Measurements from ENCODE around the gene MS4A10.

Gene MS4A10

DNA sequence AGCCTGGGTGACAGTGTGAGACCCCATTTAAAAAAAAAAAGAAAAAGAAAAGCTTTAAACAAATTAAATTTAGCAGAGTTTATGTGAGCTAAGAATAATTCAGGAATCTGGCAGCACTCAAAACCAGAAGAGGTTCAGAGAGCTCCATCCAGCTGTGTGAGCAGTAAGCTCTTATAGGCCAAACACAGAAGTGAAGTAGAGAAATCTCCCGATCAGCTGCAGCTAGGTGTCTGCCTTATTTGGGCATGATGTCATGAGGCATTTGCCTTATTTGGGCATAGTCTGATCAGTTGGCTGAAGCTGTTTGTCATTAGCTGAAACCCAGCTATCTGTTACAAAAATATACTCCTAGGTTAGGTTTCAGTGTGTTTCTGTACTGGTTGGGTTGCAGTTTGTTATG is 20.3 kb upstream of the MS4A10 start:
- DNase-seq, result no peak
- Histone ChIP-seq H3K79me2 (ENCODE audit: insufficient read depth, low read length) (no peaks in the 10 kb centered on the region), H3K9ac (ENCODE audit: low read depth, low read length) (no peak overlapping the region), H2AFZ (ENCODE audit: low read depth, low read length) (no peak overlapping the region), H3K4me2 (ENCODE audit: insufficient read depth, low read length) (no peak overlapping the region), H3K27ac (ENCODE audit: low read length) (no peak overlapping the region), H3K36me3 (ENCODE audit: insufficient read depth, low read length) (no peaks in the 10 kb centered on the region), H3K9me3 (ENCODE audit: insufficient read depth, low read length, severe bottlenecking) (no peaks in the 10 kb centered on the region), H3K4me3 (ENCODE audit: low read depth in 1 of 2, low read length in 2 of 2) (no peak overlapping the region), H4K20me1 (ENCODE audit: insufficient read depth, low read length) (no peaks in the 10 kb centered on the region; the same call in 1 of the 2 replicates), H3K4me1 (ENCODE audit: insufficient read depth, low read length) (no peaks in the 10 kb centered on the region), H3K27me3 (ENCODE audit: insufficient read depth, low read length, poor library complexity) (no peaks in the 10 kb centered on the region)
- ATAC-seq (ENCODE audit: insufficient read depth, low read depth), result no peak
- TF ChIP-seq EZH2 (IDR thresholded peaks at IDR 0.05; ENCODE audit: borderline replicate concordance, low read depth, low read length, severe bottlenecking) (no peak), CTCF (IDR thresholded peaks at IDR 0.05; ENCODE audit: borderline replicate concordance, extremely low read depth, low read length, poor library complexity, severe bottlenecking) (no peak)

DNA sequence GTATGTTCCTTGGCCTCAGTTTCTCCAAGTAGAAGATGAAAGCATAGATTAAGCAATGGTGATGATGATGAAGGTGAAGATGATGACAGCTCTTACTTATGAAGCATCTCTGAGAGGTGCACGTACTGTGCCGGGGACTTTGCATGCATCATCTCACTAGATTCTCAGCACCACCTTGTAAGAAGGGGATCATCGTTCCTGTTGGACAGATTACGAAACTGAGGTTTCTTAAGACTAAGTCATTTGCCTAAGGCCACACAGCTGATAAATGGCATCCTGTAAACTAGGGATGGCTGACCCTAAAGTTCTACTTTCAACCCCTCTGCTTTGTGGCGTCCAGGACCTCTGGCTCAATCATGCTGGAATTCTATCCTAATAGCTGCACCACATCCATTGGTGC is 19.8 kb upstream of the MS4A10 start:
- no peak for ATAC-seq (ENCODE audit: insufficient read depth, low read depth)

DNA sequence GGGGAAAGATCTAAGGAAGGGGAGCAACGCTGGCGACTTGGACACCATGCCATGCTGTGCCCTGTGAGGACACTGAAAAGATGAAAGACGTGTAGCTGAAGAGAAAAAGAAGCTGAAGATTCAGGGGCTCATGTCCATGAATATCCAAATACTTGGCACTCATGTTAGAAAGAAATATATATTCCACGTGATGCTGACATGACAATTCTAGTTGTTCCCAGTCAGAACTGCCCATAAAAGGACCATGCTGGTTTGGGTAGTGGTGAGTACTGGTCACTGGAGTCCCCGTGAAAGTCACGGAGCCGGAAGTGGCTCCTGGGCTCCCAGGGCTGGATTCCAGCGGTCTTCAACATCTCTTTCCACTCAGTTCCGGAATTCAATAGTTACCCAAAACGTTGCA is 18.6 kb upstream of the MS4A10 start:
- H2AFZ ChIP-seq (ENCODE audit: low read depth, low read length), result no peak overlapping the region

More for the DNA sequence above, 19.8 kb upstream of the MS4A10 start:
- Histone ChIP-seq H3K9ac (ENCODE audit: low read depth, low read length) (no peak overlapping the region), H3K4me1 (ENCODE audit: insufficient read depth, low read length) (no peaks in the 10 kb centered on the region), H3K27me3 (ENCODE audit: insufficient read depth, low read length, poor library complexity) (no peaks in the 10 kb centered on the region), H4K20me1 (ENCODE audit: insufficient read depth, low read length) (no peaks in the 10 kb centered on the region; the same call in 1 of the 2 replicates), H3K9me3 (ENCODE audit: insufficient read depth, low read length, severe bottlenecking) (no peaks in the 10 kb centered on the region), H3K36me3 (ENCODE audit: insufficient read depth, low read length) (no peaks in the 10 kb centered on the region), H3K79me2 (ENCODE audit: insufficient read depth, low read length) (no peaks in the 10 kb centered on the region), H3K4me3 (ENCODE audit: low read depth in 1 of 2, low read length in 2 of 2) (no peak overlapping the region), H3K27ac (ENCODE audit: low read length) (no peak overlapping the region), H3K4me2 (ENCODE audit: insufficient read depth, low read length) (no peak overlapping the region), H2AFZ (ENCODE audit: low read depth, low read length) (no peak overlapping the region)
- DNase-seq, result no peak
- TF ChIP-seq EZH2 (IDR thresholded peaks at IDR 0.05; ENCODE audit: borderline replicate concordance, low read depth, low read length, severe bottlenecking), result no peak
- TF ChIP-seq CTCF (IDR thresholded peaks at IDR 0.05; ENCODE audit: borderline replicate concordance, extremely low read depth, low read length, poor library complexity, severe bottlenecking), result no peak

More for the DNA sequence above, 18.6 kb upstream of the MS4A10 start:
- H3K79me2 ChIP-seq (ENCODE audit: insufficient read depth, low read length), result no peaks in the 10 kb centered on the region
- no peaks in the 10 kb centered on the region for H3K9me3 ChIP-seq (ENCODE audit: insufficient read depth, low read length, severe bottlenecking)
- no peaks in the 10 kb centered on the region for H3K27me3 ChIP-seq (ENCODE audit: insufficient read depth, low read length, poor library complexity)
- no peak for DNase-seq
- no peak overlapping the region for H3K27ac ChIP-seq (ENCODE audit: low read length)
- H3K4me3 ChIP-seq (ENCODE audit: low read depth in 1 of 2, low read length in 2 of 2), result no peak overlapping the region
- H3K36me3 ChIP-seq (ENCODE audit: insufficient read depth, low read length), result no peaks in the 10 kb centered on the region
- ATAC-seq (ENCODE audit: insufficient read depth, low read depth), result no peak
- H4K20me1 ChIP-seq (ENCODE audit: insufficient read depth, low read length), result no peaks in the 10 kb centered on the region; the same call in 1 of the 2 replicates
- H3K9ac ChIP-seq (ENCODE audit: low read depth, low read length), result no peak overlapping the region
- H3K4me2 ChIP-seq (ENCODE audit: insufficient read depth, low read length), result no peak overlapping the region
- TF ChIP-seq CTCF (IDR thresholded peaks at IDR 0.05; ENCODE audit: borderline replicate concordance, extremely low read depth, low read length, poor library complexity, severe bottlenecking) (no peak), EZH2 (IDR thresholded peaks at IDR 0.05; ENCODE audit: borderline replicate concordance, low read depth, low read length, severe bottlenecking) (no peak)
- no peaks in the 10 kb centered on the region for H3K4me1 ChIP-seq (ENCODE audit: insufficient read depth, low read length)

Measured in DND-41 (cell line).